SHP77 (cell line): ENCODE results near the gene GTF2IRD2.
"Not testable (repeated sequence)": the region's sequence is repeated elsewhere in the genome, so short reads cannot be mapped to it uniquely, and the experiment has no call there.

ENCODE experiments used
- DNase-seq, 2 experiments: peaks; one replicate each; lab custom pipeline; 2025; lab: John Stamatoyannopoulos, UW

GTF2IRD2 gene

DNA sequence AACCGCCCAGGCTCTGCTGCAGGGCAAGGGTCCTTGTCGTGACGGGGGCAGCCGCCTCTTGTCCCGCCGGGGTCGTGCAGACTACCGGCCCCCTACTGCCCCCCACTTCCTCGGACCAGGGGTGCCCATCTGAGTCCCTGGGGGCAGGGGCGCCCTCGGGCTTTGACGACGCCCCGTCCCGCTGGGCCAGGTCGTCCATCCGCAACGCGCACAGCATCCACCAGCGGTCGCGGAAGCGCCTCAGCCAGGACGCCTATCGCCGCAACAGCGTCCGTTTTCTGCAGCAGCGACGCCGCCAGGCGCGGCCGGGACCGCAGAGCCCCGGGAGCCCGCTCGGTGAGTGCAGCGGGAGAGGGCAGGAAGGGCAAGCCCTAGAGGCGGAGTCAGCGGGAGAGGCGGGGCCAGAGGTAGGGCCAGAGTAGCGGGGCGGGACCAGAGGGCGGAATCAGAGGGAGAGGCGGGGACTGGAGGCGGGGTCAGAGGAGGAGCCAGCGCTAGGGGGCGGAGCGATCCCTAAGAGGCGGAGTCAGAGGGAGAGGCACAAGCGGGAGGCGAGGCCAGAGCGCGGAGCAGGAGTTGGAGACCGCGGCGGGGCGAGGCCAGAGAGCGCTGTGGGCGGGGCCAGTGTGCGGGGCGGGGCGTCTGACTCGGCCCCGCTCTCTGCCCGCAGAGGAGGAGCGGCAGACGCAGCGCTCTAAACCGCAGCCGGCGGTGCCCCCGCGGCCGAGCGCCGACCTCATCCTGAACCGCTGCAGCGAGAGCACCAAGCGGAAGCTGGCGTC lies 62.8 kb downstream of the GTF2IRD2 start:
- peak; percentile 24 to 29 for DNase-seq

DNA sequence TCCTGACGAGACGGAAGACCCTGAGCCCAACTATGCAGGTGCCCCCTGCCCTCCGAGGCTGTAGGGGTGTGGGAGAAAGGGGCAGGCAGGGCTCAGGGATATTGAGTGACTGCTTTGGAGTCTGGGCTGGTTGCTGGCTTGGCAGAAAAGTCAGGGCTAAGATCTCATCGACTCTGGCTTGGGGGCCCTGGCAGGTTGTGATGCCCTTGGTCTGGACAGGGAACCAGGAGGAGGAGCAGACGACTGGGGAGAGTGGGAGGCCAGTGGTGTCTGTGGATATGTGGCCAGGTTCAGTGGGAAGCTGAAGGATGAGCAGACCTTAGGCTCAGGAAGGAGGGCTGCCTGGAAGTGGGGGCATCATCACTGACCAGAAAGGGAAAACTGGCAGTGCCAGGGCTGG lies 67.8 kb downstream of the GTF2IRD2 start:
- DNase-seq, result not testable (repeated sequence)

DNA sequence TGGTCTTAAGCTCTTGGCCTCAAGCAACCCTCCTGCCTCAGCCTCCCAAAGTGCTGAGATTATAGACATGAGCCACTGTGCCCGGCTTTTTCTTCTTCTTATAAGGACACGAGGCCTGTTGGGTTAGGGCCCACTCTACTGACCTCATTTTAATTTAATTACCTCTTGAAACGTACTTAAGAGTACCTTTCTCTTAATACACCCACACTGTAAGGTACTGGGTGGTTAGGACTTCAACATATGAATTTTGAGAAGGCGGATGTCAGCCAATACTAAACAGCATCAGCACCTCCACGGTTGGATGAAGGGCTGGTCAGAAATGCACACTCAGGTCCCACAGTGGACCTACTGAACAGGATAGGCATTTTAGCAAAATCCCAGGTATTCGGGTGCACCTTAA lies 69.7 kb downstream of the GTF2IRD2 start:
- DNase-seq, result not testable (repeated sequence)

DNA sequence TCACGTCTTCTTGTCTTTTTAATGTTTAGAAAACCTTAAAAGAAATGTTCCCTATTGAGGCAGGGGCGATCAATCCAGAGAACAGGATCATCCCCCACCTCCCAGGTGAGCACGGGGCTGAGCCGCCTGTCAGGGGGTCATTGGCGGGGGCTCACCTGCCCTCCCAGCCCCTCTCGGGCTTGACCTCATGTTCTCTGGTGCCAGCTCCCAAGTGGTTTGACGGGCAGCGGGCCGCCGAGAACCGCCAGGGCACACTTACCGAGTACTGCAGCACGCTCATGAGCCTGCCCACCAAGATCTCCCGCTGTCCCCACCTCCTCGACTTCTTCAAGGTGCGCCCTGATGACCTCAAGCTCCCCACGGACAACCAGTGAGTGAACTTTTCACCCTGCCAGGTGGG lies 72.4 kb downstream of the GTF2IRD2 start:
- not testable (repeated sequence) for DNase-seq

DNA sequence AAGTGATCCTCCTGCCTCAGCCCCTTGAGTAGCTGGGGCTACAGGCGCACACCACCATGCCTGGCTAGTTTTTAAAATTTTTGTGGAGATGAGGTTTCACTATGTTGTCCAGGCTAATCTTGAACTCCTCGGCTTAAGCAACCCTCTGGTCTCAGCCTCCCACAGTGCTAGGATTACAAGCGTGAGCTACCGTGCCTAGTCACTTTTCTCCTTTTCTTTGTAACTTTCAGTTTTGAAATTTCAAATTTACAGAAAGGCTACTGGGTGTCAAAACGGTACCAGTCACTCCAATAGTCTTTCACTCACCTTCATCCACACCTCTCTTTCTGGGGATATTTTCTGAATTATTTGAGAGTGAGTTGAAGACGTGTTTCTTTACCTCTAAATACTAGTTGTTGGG lies 76.3 kb downstream of the GTF2IRD2 start:
- not testable (repeated sequence) for DNase-seq

DNA sequence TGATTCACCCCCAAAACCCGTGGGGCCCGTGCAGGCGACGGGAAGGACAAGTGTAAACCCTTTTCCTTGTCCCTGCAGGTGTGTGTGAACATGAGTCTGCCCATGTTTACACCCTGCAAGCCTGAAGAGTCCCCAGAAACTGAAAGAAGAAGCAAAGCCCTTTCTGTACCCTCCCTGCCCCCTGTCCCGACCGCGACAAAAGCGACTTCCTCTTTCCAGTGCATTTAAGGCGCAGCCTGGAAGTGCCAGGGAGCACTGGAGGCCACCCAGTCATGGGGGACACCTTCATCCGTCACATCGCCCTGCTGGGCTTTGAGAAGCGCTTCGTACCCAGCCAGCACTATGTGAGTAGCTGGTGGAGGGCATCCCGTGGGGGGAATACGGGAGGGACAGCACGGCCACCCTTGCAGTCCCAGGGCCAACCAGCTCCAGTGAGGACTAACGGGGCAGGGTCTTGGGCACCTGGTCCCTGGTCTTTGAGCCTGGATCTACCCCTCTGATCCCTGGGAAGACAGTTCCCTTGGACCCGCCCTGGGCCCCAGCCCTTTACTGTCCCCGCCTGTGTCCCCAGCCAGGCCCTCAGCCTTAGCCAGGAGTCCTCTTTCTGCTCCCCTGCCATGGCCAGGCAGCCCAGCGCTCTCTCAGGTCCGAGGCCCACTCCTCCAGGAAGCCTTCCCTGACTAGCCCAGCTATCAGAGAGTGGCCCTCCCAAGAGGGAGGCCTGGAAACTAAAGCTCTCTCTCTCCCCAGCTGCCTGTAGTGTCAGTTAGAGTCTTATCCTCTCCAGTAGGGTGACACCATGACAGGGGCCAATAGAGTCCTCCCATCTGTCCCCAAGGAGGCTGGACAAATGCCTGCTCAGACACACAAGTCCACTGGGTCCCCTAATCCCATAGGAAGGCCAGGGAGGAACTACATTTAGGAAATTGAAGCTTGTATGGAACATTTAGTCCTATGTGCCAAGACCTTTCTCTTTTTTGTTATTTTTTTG lies 77.3 kb downstream of the GTF2IRD2 start, which contains the start of gene NCF1:
Gene NCF1 (plus strand): TSS at position 252 of the 991 bp plus-strand sequence. CDS start 21 bp downstream, at position 273.
- not testable (repeated sequence) for DNase-seq

DNA sequence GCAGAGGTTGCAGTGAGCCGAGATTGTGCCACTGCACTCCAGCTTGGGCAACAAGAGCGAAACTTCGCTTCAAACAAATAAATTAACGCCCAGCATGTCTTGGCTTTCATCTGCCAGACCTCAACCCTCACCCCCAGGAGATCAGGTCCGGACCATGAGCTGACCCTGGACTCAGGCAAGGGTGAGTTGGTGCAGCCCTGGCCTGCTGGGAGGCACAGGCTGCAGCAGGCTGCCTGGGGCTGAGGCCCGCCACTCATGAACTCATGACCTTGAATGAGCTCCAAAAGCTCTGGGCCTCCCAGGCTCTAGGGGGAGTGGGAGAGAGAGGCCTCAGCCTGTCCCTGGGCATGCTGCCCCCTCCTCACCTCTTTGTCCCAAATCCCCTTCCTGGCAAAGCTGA lies 79.3 kb downstream of the GTF2IRD2 start:
- DNase-seq, result not testable (repeated sequence)

DNA sequence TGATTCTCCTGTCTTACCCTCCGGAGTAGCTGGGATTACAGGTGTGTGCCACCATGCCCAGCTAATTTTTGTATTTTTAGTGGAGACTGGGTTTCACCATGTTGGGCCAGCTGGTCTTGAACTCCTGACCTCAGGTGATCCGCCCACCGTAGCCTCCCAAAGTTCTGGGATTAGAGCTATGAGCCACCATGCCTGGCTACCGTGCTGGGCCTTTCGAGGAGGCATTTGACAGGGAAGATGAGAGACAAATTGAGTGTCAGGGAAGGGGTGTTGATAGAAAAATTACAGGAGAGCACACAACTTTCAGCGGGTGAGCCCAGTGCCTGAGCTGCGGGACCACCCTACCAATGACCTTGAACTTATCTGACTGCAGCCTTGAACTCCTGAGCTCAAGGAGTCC lies 81.3 kb downstream of the GTF2IRD2 start:
- not testable (repeated sequence) for DNase-seq

DNA sequence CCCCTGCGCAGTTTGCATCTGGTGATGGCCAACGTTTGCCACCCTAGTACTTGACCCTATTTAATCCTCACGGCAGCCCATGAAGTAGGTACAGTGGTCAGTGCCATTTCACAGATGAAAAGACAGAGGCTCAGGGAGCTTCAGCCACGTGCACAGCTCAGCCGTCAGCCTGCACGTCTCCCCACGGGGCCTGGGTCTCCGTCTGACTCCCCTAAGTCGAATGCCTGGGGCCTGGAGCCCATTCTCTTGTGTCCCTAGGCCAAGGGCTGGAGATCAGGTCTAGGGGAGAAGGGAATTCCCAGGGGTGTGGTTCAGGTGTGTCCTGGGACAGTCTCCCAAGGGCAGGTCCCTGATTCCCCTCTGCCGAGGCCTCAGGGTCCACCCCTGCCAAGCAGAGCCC lies 84.4 kb downstream of the GTF2IRD2 start:
- not testable (repeated sequence) for DNase-seq

DNA sequence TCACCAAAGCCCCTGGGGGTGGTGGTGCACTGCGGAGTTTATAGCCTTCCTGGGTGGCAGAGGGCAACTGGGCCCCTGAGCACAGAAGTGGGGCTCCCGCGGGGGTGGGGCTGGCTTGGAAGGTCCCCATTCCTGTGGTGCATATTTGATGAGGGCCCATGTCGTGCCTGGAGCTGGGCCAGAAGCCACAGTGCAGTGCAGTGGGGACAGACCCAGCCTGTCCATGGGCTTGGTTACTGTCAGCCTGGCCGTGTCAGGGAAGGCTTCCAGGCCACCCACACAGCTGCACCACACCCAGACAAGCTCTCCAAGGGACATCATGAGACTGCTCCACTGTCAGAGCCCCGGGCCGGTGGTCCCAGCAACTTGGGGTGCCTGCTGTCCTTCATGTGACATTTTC lies 84.9 kb downstream of the GTF2IRD2 start:
- not testable (repeated sequence) for DNase-seq

DNA sequence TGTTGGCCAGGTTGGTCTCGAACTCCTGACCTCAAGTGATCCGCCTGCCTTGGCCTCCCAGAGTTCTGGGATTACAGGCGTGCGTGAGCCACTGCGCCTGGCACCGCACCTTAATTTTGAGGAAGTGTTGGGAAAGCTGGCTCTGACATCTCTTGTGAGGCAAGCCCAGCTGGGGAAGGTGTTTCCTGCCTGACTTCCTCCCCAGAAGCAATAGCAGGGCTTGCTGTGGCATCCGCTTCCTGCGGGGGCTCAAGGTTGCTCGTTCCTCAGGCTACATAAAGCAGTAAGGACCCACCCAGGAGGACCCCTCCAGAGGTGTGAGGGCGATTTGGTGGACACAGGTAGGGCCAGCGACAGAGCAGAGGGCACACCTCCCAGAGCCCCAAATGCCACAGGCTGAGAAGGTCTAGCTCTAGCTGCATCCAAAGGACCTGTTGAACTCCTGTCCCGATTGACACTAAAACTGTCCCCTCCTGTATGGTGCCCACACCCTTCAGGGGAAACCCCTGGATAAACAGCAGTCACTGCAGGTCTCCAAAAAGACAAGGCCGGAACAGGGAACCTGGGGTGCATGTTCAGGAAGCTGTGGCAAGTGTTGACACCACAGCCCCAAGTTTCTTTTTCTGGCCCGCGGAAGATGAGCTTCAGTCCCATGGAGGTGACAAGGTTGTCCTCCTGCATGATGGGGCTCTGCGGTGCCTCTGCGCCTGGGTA lies 86.0 kb downstream of the GTF2IRD2 start:
- not testable (repeated sequence) for DNase-seq

DNA sequence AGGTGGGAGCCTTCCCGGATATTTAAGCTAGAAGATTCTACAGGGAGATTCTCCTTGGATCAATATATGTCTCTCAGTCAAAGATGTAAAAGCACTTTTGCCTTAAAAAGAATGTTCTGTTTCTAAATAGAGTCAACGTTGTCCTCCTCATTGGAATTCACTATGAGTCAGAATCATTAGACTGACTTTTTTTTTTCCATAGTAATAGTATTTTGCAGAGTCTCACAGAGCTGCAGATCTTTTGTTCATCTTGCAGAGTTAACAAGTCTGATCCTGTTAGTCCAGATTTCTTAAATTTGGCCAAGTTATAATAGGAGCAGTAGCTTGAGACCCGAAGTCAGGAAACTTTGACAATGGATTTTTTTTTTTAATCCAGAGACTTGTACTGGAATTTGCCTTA lies 92.4 kb downstream of the GTF2IRD2 start:
- not testable (repeated sequence) for DNase-seq

DNA sequence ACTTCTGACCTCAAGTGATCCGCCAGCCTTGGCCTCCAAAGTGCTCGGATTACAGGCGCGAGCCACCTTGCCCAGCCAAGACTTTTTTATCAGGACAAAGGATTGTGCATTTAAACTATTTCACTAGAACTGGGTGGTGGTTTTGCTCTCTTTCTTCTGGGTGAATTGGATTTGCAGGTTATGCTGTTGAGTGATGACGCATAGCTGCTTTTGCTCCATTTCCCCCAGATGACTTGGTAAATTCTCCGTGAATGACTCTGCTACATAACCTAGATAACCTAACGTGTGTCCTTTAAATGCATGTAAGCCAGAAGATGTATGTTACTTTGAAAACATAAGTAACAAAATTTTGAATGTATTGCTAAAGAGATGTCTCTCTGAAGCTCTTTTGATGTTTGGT lies 93.1 kb downstream of the GTF2IRD2 start:
- not testable (repeated sequence) for DNase-seq

DNA sequence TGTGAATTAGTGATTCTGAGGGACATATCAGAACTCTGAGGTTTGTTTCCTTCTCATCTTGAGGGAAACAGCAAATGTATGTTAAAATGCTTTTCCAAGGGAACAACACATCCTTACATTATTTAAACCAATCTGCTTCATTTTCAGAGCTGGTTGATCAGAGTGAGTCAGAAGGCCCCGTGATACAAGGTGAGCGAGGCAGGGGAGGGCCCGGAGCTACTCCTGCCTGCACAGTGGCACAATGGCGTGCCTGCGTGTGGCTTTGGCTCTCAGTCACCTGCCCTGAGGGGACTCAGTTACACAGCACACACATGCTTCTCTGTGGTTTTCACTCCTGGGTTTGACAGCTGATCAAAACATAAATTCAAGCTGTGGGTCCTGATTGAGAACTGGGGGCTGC lies 94.7 kb downstream of the GTF2IRD2 start:
- DNase-seq, result not testable (repeated sequence)

DNA sequence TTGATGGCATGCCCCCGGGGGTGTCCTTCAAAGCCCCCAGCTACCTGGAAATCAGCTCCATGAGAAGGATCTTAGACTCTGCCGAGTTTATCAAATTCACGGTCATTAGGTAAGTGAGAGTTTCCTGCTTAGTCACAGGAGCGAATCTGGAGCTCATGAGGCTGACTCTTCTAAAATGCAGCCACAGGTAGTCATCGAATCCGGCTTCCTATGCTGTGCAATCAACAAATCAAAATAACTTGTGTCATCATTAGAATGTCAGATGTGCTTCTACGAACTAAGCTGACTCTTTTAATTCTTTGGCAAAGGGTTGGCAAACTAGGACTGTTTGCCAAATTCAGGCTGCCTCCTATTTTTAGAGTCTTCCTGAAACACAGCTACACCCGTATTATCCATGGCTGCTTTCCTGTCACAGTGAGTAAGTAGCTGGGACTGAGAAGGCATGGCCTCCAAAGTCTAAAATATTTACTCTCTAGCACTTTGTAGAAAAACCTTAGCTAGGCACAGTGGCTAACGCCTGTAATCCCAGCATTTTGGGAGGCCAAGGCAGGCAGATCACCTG lies 97.4 kb downstream of the GTF2IRD2 start:
- not testable (repeated sequence) for DNase-seq
